Tibial nerve (tissue), 4 donors: ENCODE results near the gene UGDH.

ENCODE experiments used
- CTCF ChIP-seq, 5 experiments: fragments of 200-600 bp in 3 of 5; fragments of 450-650 bp in 2 of 5; sonication (generic) in 3 of 5; IDR thresholded peaks; one replicate each; pipeline ENCODE4 v1.5.1; 2016 to 2019; ENCODE audit warnings: antibody characterized with exemption in 5 of 5, mild to moderate bottlenecking in 3 of 5, moderate library complexity in 2 of 5
- EP300 ChIP-seq, 2 donors: sonication (generic); formaldehyde crosslinking; IDR thresholded peaks; one replicate each; pipeline ENCODE4 v1.6.1; 2017; ENCODE audit warnings: antibody characterized with exemption in 2 of 2, mild to moderate bottlenecking in 1 of 2

- TF ChIP-seq CTCF (IDR thresholded peaks at IDR 0.05), result no peak
- TF ChIP-seq EP300 (IDR thresholded peaks at IDR 0.05), result no peak
Observed at GRCh38 chr4:39495446-39496213, 31.6 kb downstream of the UGDH start.
